Measurements from ENCODE around the gene OXA1L. TPM values are rescaled to one million over a fixed set of nuclear protein-coding genes. Genes with fewer than 3 reads are reported as not detected.

The OXA1L gene
- total and polyA plus RNA-seq, 2 experiments from 2014 or later, result 59.4 to 88.1 TPM

DNA sequence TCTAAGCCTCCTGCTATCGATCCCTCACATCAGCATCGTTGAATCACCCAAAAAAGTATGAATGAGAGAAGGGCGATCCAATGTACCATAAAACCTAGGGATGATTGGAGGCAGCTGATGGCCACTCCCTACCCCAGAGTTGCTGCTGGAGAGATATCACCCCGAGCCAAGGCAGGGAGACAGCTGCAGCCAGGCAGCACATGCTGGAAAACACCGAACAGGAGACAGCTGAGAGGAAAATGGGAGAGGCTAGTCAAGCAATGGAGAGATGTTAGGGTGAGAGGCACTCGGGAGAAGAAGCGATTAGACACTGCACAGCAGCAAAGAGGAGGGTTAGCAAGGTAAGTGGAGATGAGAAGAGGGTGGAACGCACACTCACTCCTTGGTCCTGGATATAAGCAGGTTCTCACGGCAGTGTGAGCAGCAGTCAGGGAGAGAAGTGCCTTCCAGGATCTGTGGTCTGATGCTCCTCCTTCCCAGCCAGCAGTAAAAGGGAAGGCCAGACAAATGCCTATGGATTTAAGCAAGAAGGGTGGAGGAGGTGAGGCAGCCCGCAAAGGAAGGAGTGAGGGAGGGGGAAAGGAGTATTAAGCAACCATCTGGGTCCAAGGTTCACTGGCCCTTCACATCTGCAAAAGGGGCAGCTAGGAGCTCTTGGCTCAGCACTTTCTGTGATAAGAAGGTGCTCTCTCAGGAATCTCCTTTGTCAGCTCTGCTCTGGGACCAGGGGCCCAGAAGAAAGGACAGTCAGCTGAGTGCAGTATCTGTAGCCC, 48.6 kb downstream of the OXA1L start, which contains the start of gene SLC7A7:
Gene SLC7A7 (minus strand): TSS at position 495 of the 773 bp plus-strand sequence. CDS start 2,037 bp downstream, outside the sequence.
- Histone ChIP-seq H3K4me2 (peak within 1 kb of the TSS; percentile 74), H2AFZ (peak within 1 kb of the TSS; percentile 32)
- WGBS (ENCODE audit: low lambda C conversion rate, missing lambda C conversion rate), result 33% methylated on average over 10 of the region's 10 CpGs

DNA sequence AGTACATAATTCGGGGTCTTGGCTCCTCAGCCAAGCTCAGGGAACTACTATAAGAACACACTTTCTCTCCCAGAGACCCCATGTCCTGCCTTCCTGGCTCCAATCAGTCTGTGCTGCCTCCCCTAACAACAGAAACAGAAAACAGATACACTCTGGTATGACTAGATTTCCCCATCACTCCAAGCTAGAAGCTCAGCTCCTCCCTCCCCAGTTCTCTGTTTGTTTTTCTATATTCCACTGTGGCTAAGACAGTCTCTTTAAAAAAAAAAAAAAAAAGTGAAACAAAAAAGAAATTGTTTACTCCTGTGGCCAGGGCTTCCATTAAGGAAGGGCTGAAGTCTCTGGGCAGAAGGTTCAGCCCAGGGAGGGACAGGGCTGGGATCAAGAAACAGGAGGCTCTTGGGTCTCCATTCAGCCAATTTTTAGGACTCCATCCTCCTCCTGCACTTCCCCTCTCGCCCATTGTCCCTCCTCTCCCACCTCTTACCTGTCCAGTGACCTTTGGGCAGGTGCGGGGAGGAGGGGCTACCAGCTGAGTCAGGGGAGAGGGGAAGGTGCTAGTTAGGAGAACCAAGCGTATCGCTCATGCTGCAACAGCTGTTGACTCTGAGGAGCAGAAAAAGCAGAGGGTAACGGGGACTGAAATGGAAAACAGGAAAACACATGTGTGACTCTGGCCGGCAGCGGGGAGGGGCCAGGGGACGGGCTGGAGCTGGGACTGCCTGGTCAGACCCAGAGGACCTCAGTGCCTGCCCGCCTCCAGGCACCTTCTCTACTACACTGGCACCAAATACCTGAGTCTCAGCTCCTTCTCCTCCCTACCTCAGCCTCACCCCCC, 52.9 kb downstream of the OXA1L start:
- Histone ChIP-seq H3K4me2 (peak overlapping the region; percentile 70), H3K79me2 (peaks cover 4% of the 10 kb centered on the region), H2AFZ (no peak overlapping the region), H3K27ac (peak overlapping the region; percentile 99), H3K4me1 (ENCODE audit: insufficient read depth) (peaks cover 63% of the 10 kb centered on the region), H3K4me3 (no peak overlapping the region), H3K9me3 (ENCODE audit: low read depth) (no peaks in the 10 kb centered on the region), H3K27me3 (no peaks in the 10 kb centered on the region), H3K9me2 (replicated peaks; ENCODE audit: insufficient read depth) (no peaks in the 10 kb centered on the region), H3K36me3 (replicated peaks; ENCODE audit: insufficient read depth, low read depth) (no peaks in the 10 kb centered on the region), H4K20me1 (ENCODE audit: insufficient read depth, poor library complexity, severe bottlenecking) (no peaks in the 10 kb centered on the region)
- TF ChIP-seq EZH2phosphoT487 (IDR thresholded peaks at IDR 0.05; ENCODE audit: low read depth, severe bottlenecking, unreplicated experiment) (no peak), EZH2 (IDR thresholded peaks at IDR 0.05; ENCODE audit: borderline replicate concordance) (no peak)
- TF ChIP-seq, protein P1, sequence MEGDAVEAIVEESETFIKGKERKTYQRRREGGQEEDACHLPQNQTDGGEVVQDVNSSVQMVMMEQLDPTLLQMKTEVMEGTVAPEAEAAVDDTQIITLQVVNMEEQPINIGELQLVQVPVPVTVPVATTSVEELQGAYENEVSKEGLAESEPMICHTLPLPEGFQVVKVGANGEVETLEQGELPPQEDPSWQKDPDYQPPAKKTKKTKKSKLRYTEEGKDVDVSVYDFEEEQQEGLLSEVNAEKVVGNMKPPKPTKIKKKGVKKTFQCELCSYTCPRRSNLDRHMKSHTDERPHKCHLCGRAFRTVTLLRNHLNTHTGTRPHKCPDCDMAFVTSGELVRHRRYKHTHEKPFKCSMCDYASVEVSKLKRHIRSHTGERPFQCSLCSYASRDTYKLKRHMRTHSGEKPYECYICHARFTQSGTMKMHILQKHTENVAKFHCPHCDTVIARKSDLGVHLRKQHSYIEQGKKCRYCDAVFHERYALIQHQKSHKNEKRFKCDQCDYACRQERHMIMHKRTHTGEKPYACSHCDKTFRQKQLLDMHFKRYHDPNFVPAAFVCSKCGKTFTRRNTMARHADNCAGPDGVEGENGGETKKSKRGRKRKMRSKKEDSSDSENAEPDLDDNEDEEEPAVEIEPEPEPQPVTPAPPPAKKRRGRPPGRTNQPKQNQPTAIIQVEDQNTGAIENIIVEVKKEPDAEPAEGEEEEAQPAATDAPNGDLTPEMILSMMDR (IDR thresholded peaks at IDR 0.05; ENCODE audit: poor library complexity), result no peak
- 19% methylated on average over 10 of the region's 10 CpGs for WGBS (ENCODE audit: low lambda C conversion rate, missing lambda C conversion rate)
- DNase-seq (ENCODE audit: low spot score), result peak; percentile 79

More for the DNA sequence above, 48.6 kb downstream of the OXA1L start, which contains the start of gene SLC7A7:
- Histone ChIP-seq H3K27me3 (no peaks in the 10 kb centered on the region), H3K4me1 (ENCODE audit: insufficient read depth) (peaks cover 24% of the 10 kb centered on the region), H3K9me2 (replicated peaks; ENCODE audit: insufficient read depth) (no peaks in the 10 kb centered on the region), H3K79me2 (peaks cover 40% of the 10 kb centered on the region), H3K36me3 (replicated peaks; ENCODE audit: insufficient read depth, low read depth) (no peaks in the 10 kb centered on the region), H3K4me3 (peak within 1 kb of the TSS; percentile 17), H3K9me3 (ENCODE audit: low read depth) (no peaks in the 10 kb centered on the region), H4K20me1 (ENCODE audit: insufficient read depth, poor library complexity, severe bottlenecking) (no peaks in the 10 kb centered on the region), H3K27ac (peak within 1 kb of the TSS; percentile 89)
- TF ChIP-seq, protein P1 (IDR thresholded peaks at IDR 0.05; ENCODE audit: poor library complexity), result no peak
- no peak for TF ChIP-seq EZH2 (IDR thresholded peaks at IDR 0.05; ENCODE audit: borderline replicate concordance)
- no peak for TF ChIP-seq EZH2phosphoT487 (IDR thresholded peaks at IDR 0.05; ENCODE audit: low read depth, severe bottlenecking, unreplicated experiment)
- DNase-seq (ENCODE audit: low spot score), result peak; percentile 78

DNA sequence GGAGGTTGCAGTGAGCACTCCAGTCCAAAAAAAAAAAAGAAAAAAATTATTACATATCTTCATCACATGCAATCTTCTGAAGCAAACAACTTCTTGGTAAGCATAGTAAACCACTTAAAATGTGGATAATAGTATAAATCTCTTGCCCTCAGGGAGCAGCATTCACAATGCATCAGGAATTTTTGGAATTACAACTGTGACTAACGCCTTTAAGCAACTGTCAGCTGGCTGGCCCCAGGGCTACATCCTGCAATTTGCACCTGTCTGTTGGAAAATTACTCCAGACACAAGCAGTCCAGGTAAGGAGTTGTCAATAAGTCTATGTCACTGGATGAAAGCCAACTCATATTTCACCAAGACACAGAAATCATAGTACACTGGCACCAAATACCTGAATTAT, 54.2 kb downstream of the OXA1L start:
- TF ChIP-seq, protein P1 (IDR thresholded peaks at IDR 0.05; ENCODE audit: poor library complexity), result no peak
- TF ChIP-seq EZH2phosphoT487 (IDR thresholded peaks at IDR 0.05; ENCODE audit: low read depth, severe bottlenecking, unreplicated experiment) (no peak), EZH2 (IDR thresholded peaks at IDR 0.05; ENCODE audit: borderline replicate concordance) (no peak)
- H3K4me2 ChIP-seq, result peak overlapping the region; percentile 70

More for the DNA sequence above, 54.2 kb downstream of the OXA1L start:
- H3K36me3 ChIP-seq (replicated peaks; ENCODE audit: insufficient read depth, low read depth), result no peaks in the 10 kb centered on the region
- H3K4me1 ChIP-seq (ENCODE audit: insufficient read depth), result peaks cover 61% of the 10 kb centered on the region
- no peak overlapping the region for H2AFZ ChIP-seq
- no peaks in the 10 kb centered on the region for H3K9me3 ChIP-seq (ENCODE audit: low read depth)
- no peak overlapping the region for H3K4me3 ChIP-seq
- H3K9me2 ChIP-seq (replicated peaks; ENCODE audit: insufficient read depth), result no peaks in the 10 kb centered on the region
- H3K79me2 ChIP-seq, result no peaks in the 10 kb centered on the region
- no peaks in the 10 kb centered on the region for H4K20me1 ChIP-seq (ENCODE audit: insufficient read depth, poor library complexity, severe bottlenecking)
- H3K27ac ChIP-seq, result peak overlapping the region; percentile 99
- DNase-seq (ENCODE audit: low spot score), result no peak
- WGBS (ENCODE audit: low lambda C conversion rate, missing lambda C conversion rate), result 66% methylated on average over 1 of the region's 1 CpG
- H3K27me3 ChIP-seq, result no peaks in the 10 kb centered on the region

Measured in hepatocyte (in vitro differentiated cells).